ENCODE measurements around the gene PLEKHF1. TPM values are rescaled to one million over a fixed set of nuclear protein-coding genes. Genes with fewer than 3 reads are reported as not detected.
A peak's percentile ranks its signal among the peaks of the same experiment; 100 is the strongest.

The PLEKHF1 gene
- total RNA-seq, 1 experiment from 2014 or later = 15.9 TPM

DNA sequence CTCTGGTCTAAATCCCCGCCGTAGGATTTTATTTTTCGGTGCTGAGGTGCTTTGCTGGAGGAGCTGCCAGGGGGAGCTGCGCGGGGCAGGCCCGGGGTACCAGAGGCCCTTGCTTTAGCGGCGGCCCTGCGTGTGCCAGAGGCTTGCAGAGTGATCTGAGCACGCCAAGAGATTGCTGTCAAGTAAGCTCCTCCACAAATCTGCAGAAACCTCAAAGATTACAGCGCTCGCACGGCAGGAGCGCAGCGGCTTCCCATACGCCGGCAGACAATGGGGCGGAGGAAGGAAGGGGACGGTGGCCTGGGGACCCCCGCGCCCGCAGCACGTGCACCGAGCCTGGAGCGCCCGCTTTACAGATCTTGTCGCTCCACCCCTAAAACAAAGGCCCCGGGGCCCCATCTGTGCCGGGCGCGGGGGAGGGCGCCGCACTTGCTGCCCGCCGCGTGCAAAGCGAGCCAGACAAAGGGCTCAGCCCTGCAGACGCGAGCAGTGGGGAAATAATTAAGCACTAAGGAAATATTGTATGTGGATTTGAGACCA is 58.9 kb downstream of the PLEKHF1 start:
- no peaks in the 10 kb centered on the region for H3K36me3 ChIP-seq (ENCODE audit: low read depth, low read length)
- H3K79me2 ChIP-seq (ENCODE audit: low read length) = no peaks in the 10 kb centered on the region
- ATAC-seq = peak; percentile 29; the same call in 1 of the 2 replicates
- no peaks in the 10 kb centered on the region for H3K9me2 ChIP-seq (replicated peaks; ENCODE audit: low read length)
- intact Hi-C loops (cut with micrococcal nuclease) = no loop called here
- H3K9me3 ChIP-seq (ENCODE audit: low read length) = no peaks in the 10 kb centered on the region
- H3K4me3 ChIP-seq (ENCODE audit: low read length) = peak overlapping the region; percentile 35; the same call in 1 of the 2 replicates
- H4K20me1 ChIP-seq (ENCODE audit: low read length) = no peaks in the 10 kb centered on the region
- peak overlapping the region; percentile 55 for H2AFZ ChIP-seq (ENCODE audit: low read length)
- H3K9ac ChIP-seq (ENCODE audit: low read length) = no peak overlapping the region
- ChIA-PET POLR2A (ENCODE audit: unreplicated experiment) (no interaction called here), CTCF (no interaction called here)
- DNase-seq = no peak
- peak overlapping the region; percentile 72 for H3K4me2 ChIP-seq (ENCODE audit: low read length)
- TF ChIP-seq, protein P1, sequence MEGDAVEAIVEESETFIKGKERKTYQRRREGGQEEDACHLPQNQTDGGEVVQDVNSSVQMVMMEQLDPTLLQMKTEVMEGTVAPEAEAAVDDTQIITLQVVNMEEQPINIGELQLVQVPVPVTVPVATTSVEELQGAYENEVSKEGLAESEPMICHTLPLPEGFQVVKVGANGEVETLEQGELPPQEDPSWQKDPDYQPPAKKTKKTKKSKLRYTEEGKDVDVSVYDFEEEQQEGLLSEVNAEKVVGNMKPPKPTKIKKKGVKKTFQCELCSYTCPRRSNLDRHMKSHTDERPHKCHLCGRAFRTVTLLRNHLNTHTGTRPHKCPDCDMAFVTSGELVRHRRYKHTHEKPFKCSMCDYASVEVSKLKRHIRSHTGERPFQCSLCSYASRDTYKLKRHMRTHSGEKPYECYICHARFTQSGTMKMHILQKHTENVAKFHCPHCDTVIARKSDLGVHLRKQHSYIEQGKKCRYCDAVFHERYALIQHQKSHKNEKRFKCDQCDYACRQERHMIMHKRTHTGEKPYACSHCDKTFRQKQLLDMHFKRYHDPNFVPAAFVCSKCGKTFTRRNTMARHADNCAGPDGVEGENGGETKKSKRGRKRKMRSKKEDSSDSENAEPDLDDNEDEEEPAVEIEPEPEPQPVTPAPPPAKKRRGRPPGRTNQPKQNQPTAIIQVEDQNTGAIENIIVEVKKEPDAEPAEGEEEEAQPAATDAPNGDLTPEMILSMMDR (conservative IDR thresholded peaks at IDR 0.05; ENCODE audit: low read depth, low read length) = no peak
- H3K27ac ChIP-seq (ENCODE audit: low read length) = no peak overlapping the region
- no TSS peak for BruUV-seq (replicated peaks)
- H3K4me1 ChIP-seq (ENCODE audit: insufficient read depth, low read length) = no peaks in the 10 kb centered on the region
- no peaks in the 10 kb centered on the region for H3K27me3 ChIP-seq (ENCODE audit: low read length)
- H3F3A ChIP-seq (ENCODE audit: low read length, unreplicated experiment) = no peaks in the 10 kb centered on the region

DNA sequence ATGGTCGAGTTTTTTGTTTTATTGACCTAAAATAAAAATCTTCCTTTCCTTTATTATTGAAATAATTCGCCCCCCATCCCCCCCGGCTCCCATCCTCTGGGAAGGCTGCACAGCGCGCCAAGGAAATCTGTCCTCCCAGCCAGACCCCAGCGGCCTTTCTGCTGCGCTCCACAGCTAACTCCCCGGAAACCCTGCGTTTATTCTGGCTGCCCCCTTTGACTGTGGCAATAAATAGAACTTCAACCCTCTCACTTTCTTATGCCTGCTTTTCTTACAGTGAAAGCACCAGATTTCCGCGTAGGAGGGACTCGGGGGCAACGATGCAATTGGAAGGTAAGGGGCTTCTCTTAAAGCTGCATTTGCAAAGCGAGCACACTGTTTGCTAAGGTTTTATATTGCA is 59.5 kb downstream of the PLEKHF1 start:
- intact Hi-C loops (cut with micrococcal nuclease) = no loop called here
- Histone ChIP-seq H3F3A (ENCODE audit: low read length, unreplicated experiment) (no peaks in the 10 kb centered on the region), H3K4me3 (ENCODE audit: low read length) (peak overlapping the region; percentile 35; the same call in 1 of the 2 replicates), H3K4me1 (ENCODE audit: insufficient read depth, low read length) (no peaks in the 10 kb centered on the region), H3K9ac (ENCODE audit: low read length) (no peak overlapping the region), H3K27ac (ENCODE audit: low read length) (no peak overlapping the region), H3K79me2 (ENCODE audit: low read length) (no peaks in the 10 kb centered on the region), H4K20me1 (ENCODE audit: low read length) (no peaks in the 10 kb centered on the region), H3K36me3 (ENCODE audit: low read depth, low read length) (no peaks in the 10 kb centered on the region), H3K4me2 (ENCODE audit: low read length) (peak overlapping the region; percentile 72), H3K9me2 (replicated peaks; ENCODE audit: low read length) (no peaks in the 10 kb centered on the region), H3K27me3 (ENCODE audit: low read length) (no peaks in the 10 kb centered on the region), H3K9me3 (ENCODE audit: low read length) (no peaks in the 10 kb centered on the region), H2AFZ (ENCODE audit: low read length) (peak overlapping the region; percentile 55)
- BruUV-seq (replicated peaks) = no TSS peak
- ChIA-PET CTCF (no interaction called here), POLR2A (ENCODE audit: unreplicated experiment) (no interaction called here)
- TF ChIP-seq, protein P1 (conservative IDR thresholded peaks at IDR 0.05; ENCODE audit: low read depth, low read length) = no peak
- no peak for TF ChIP-seq EZH2phosphoT487 (IDR thresholded peaks at IDR 0.05; ENCODE audit: borderline replicate concordance, low read length)
- TF ChIP-seq EZH2 (IDR thresholded peaks at IDR 0.05; ENCODE audit: low read length, unreplicated experiment) = no peak
- no peak for DNase-seq
- ATAC-seq = no peak

Other genes starting within 250 kb of the PLEKHF1 start
- gene VSTM2B, start 139.5 kb upstream of the PLEKHF1 start, total RNA-seq (2014; rRNA removed) = not detected in 2 replicates
- gene POP4, start 59.2 kb upstream of the PLEKHF1 start, total RNA-seq (2014; rRNA removed) = 99.7 and 115 TPM in 2 replicates
- gene C19orf12, start 49.8 kb downstream of the PLEKHF1 start, total RNA-seq (2014; rRNA removed) = 11.8 and 25.2 TPM in 2 replicates
- 10.0 and 10.9 TPM in 2 replicates for gene CCNE1, start 146.5 kb downstream of the PLEKHF1 start, total RNA-seq (2014; rRNA removed)